OCI-LY3 (cell line): ENCODE measurements around the gene FAM81B.

Experiments used
- H2AFZ ChIP-seq: fragments of 200-600, 300-600 bp; shearing (Covaris generic); 2 replicates; pipeline ENCODE4 v1.6.0; 2014; ENCODE audit warnings: antibody characterized with exemption, low read depth, low read length
- H3K27ac ChIP-seq: fragments of 200-600, 300-600 bp; sonication (generic); 2 replicates; pipeline ENCODE4 v1.5.1; 2014; ENCODE audit warnings: mild to moderate bottlenecking, low read length, moderate library complexity, mixed read lengths
- H3K27me3 ChIP-seq: fragments of 200-600, 300-600 bp; sonication (generic); 2 replicates; pipeline ENCODE4 v1.6.1; 2014; ENCODE audit warnings: low read depth, low read length, mixed read lengths
- H3K36me3 ChIP-seq: fragments of 200-600, 300-600 bp; sonication (generic); replicated peaks from 2 replicates; pipeline ENCODE3; 2014; ENCODE audit warnings: low read depth, low read length, mixed read lengths
- H3K4me1 ChIP-seq: fragments of 300-600, 200-600 bp; sonication (generic); 2 replicates; pipeline ENCODE4 v1.6.1; 2014; ENCODE audit warnings: low read length, mixed read lengths
- H3K4me2 ChIP-seq: fragments of 200-600, 300-600 bp; sonication (generic); 2 replicates; pipeline ENCODE4 v1.6.1; 2014; ENCODE audit warnings: low read length, mixed read lengths
- H3K4me3 ChIP-seq: fragments of 300-600, 200-600 bp; sonication (generic); 2 replicates; pipeline ENCODE4 v1.5.1; 2014; ENCODE audit warnings: antibody characterized with exemption, mild to moderate bottlenecking, low read length, moderate library complexity
- H3K79me2 ChIP-seq: fragments of 300-600, 200-600 bp; shearing (Covaris generic); 2 replicates; pipeline ENCODE4 v1.6.1; 2014; ENCODE audit warnings: mild to moderate bottlenecking, low read length, mixed read lengths
- H3K9ac ChIP-seq: fragments of 300-600, 200-600 bp; shearing (Covaris generic); 2 replicates; pipeline ENCODE4 v1.6.0; 2014; ENCODE audit warnings: mild to moderate bottlenecking, low read length, moderate library complexity
- H3K9me3 ChIP-seq: fragments of 200-600, 300-600 bp; shearing (Covaris generic); 2 replicates; pipeline ENCODE4 v1.6.1; 2014; ENCODE audit warnings: low read length, mixed read lengths; ENCODE audit not compliant: insufficient read depth
- H4K20me1 ChIP-seq: fragments of 200-600, 300-600 bp; sonication (generic); 2 replicates; pipeline ENCODE4 v1.6.1; 2016; ENCODE audit warnings: low read length, mixed read lengths; ENCODE audit not compliant: insufficient read depth
- CTCF ChIP-seq: fragments of 200-600, 300-600 bp; sonication (generic); IDR thresholded peaks from 2 replicates; pipeline ENCODE4 v1.5.1; 2014; ENCODE audit warnings: antibody characterized with exemption, low read length, low read depth
- EZH2phosphoT487 ChIP-seq: fragments of 200-600 bp; shearing (Covaris generic); IDR thresholded peaks from 2 replicates; pipeline ENCODE4 v1.6.1; 2018; ENCODE audit warnings: antibody characterized with exemption, mixed run types, low read depth

FAM81B gene

GRCh38 chr5:95445442-95445841, 54.3 kb downstream of the FAM81B start:
- H3K27me3 ChIP-seq = no peaks in the 10 kb centered on the region
- H4K20me1 ChIP-seq = no peaks in the 10 kb centered on the region
- H3K9ac ChIP-seq = no peak overlapping the region
- TF ChIP-seq CTCF (no peak), EZH2phosphoT487 (no peak)
- peaks cover 23% of the 10 kb centered on the region for H3K4me1 ChIP-seq
- no peak overlapping the region for H3K4me2 ChIP-seq
- H2AFZ ChIP-seq = no peak overlapping the region
- H3K4me3 ChIP-seq = no peak overlapping the region
- no peak overlapping the region for H3K27ac ChIP-seq
- H3K9me3 ChIP-seq = no peaks in the 10 kb centered on the region
- H3K36me3 ChIP-seq = no peaks in the 10 kb centered on the region
- no peaks in the 10 kb centered on the region for H3K79me2 ChIP-seq

GRCh38 chr5:95445995-95446394, 54.8 kb downstream of the FAM81B start:
- Histone ChIP-seq H3K9me3 (no peaks in the 10 kb centered on the region), H3K4me1 (peaks cover 23% of the 10 kb centered on the region), H3K36me3 (no peaks in the 10 kb centered on the region), H3K27ac (no peak overlapping the region), H4K20me1 (no peaks in the 10 kb centered on the region), H3K4me2 (no peak overlapping the region), H3K79me2 (no peaks in the 10 kb centered on the region), H3K4me3 (no peak overlapping the region), H3K9ac (no peak overlapping the region), H2AFZ (no peak overlapping the region), H3K27me3 (no peaks in the 10 kb centered on the region)
- TF ChIP-seq EZH2phosphoT487 (no peak), CTCF (no peak)

- TF ChIP-seq EZH2phosphoT487 = no peak
- no peak for TF ChIP-seq CTCF
- Histone ChIP-seq H3K27ac (no peak overlapping the region), H3K79me2 (no peaks in the 10 kb centered on the region), H3K4me1 (peaks cover 23% of the 10 kb centered on the region), H2AFZ (no peak overlapping the region), H3K9me3 (no peaks in the 10 kb centered on the region), H3K4me3 (no peak overlapping the region), H3K36me3 (no peaks in the 10 kb centered on the region), H4K20me1 (no peaks in the 10 kb centered on the region), H3K27me3 (no peaks in the 10 kb centered on the region), H3K4me2 (peak overlapping the region; percentile 16; the same call in 1 of the 2 replicates), H3K9ac (no peak overlapping the region)
Observed at GRCh38 chr5:95446560-95447221, 55.5 kb downstream of the FAM81B start.

GRCh38 chr5:95447961-95448360, 56.8 kb downstream of the FAM81B start:
- peaks cover 23% of the 10 kb centered on the region for H3K4me1 ChIP-seq
- no peaks in the 10 kb centered on the region for H3K36me3 ChIP-seq
- H3K27me3 ChIP-seq = no peaks in the 10 kb centered on the region
- H3K27ac ChIP-seq = no peak overlapping the region
- H3K4me2 ChIP-seq = no peak overlapping the region
- no peak overlapping the region for H3K4me3 ChIP-seq
- no peaks in the 10 kb centered on the region for H4K20me1 ChIP-seq
- no peaks in the 10 kb centered on the region for H3K79me2 ChIP-seq
- H3K9ac ChIP-seq = no peak overlapping the region
- no peak for TF ChIP-seq EZH2phosphoT487
- TF ChIP-seq CTCF = no peak
- H2AFZ ChIP-seq = no peak overlapping the region
- H3K9me3 ChIP-seq = no peaks in the 10 kb centered on the region
